HG03025 (cell line): ENCODE measurements around the gene GTPBP2.
"Not testable (repeated sequence)": the region's sequence is repeated elsewhere in the genome, so short reads cannot be mapped to it uniquely, and the experiment has no call there.

ENCODE experiments used
- ATAC-seq: cut with Tn5 transposase; IDR thresholded peaks from one replicate; pipeline ENCODE4 v1.9.1; 2021; ENCODE audit warnings: mild to moderate bottlenecking, moderate library complexity; ENCODE audit not compliant: unreplicated experiment, low FRiP score

GTPBP2 gene

DNA sequence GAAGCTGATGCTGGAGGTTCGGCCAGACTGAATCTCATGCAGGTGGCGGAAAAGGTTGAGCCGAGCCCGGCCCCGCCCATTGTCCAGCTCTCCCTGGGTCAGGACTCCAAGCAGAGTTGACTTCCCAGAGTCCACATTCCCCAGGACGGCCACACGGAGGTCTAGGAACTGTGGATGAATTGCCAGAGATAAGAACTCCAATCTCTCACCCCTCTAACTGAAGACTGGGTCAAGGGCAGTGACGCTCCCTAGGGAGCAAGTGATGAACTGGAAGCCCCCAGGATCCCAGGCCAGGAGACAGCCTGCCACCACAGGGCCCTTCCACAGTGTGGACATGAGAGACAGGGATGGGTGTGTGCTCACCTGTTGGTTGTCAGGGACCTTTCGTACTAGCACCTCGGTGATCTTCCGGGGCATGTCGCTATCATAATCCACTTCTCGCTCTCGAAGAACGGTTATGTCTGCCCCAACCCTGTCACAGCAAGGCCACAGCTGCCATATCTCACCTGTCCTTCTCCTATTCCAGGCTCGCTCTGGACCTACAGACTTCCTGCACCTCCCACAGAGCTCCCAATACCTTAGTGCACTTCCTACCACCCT is 3.6 kb downstream of the GTPBP2 start:
- no peak for ATAC-seq

DNA sequence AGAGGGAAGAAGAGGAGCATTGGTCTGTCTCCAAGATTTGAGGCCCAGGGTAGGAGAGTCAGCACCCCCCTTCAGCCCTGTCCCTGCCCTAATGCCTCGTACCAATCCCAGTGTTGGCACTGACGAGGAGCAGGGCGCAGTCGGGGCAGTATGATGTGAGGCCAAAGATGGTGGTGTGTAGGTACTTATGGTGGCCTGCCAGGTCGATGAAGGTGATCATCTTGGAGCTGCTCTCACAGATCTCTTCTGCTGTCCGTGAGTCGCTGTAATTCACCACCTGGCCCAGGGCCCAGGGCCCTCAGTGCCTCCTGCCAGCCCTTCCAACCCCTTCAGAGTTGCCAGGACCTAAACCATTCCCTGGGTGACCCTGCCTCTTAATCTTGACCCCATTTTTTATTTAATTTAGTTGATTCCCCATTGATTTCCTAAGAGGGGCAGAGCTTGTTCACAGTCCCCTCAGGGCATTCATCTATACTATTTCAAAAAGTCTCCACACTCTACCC is 4.2 kb downstream of the GTPBP2 start:
- ATAC-seq, result no peak

- ATAC-seq, result no peak
These were observed 4.9 kb downstream of the GTPBP2 start for GRCh38 chr6:43623880-43624785.

GRCh38 chr6:43622541-43622940 is 6.5 kb downstream of the GTPBP2 start:
- ATAC-seq, result no peak

DNA sequence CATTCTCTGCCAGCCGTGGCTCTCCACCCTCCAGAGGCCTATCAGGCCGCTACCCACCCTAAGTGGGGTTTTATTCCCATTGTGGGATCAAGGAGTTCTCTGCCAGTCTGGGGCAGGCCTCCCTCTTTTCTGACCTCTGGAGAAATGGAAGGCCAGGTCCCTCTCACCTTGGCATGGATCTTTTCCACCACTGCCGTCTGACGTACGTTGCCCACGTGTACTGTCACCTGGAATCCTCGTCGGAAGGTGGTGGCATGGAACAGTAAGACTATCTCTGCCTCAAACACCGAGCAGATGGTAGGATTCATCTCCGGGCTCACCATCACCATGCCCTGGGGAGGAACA is 7.3 kb downstream of the GTPBP2 start:
- ATAC-seq, result no peak

GRCh38 chr6:43621078-43621835 is 7.8 kb downstream of the GTPBP2 start:
- no peak for ATAC-seq

- ATAC-seq, result no peak
These were observed 12.2 kb downstream of the GTPBP2 start for GRCh38 chr6:43616725-43617472.

DNA sequence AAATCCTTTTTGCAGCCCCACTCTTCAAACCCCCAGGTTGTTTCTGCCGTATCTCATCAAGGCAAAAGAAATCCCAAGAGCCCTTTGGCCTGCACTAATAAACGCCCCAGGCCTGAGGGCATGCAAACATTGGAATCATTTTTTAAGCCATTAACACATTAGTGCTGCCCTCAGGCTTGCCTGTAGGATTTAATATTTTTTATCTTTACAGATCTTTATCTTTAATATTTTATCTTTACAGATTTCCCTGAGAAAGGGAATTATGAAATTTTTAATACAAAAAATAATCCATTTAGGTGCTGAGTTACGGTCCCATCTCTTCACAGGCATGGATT is 14.7 kb downstream of the GTPBP2 start:
- ATAC-seq, result no peak

- ATAC-seq, result no peak
These were observed 15.2 kb downstream of the GTPBP2 start for GRCh38 chr6:43613721-43614395.

DNA sequence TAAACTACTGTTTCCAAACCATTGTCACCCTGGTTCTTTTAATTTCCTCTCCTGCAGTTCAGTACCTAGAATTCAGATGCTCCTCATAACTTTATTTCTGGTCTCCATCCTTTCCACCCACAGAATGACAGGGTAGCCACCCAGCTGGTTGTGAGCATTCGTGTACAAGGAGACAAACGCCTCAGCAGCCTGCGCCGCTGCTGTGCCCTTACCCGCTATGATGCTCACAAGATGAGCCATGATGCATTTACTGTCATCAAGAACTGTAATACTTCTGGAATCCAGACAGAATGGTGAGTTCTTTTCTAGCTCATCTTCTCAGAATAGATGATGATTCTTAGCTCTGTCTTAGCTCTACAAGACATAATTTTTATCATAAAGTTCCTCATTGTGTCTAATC is 18.6 kb downstream of the GTPBP2 start:
- ATAC-seq, result no peak

DNA sequence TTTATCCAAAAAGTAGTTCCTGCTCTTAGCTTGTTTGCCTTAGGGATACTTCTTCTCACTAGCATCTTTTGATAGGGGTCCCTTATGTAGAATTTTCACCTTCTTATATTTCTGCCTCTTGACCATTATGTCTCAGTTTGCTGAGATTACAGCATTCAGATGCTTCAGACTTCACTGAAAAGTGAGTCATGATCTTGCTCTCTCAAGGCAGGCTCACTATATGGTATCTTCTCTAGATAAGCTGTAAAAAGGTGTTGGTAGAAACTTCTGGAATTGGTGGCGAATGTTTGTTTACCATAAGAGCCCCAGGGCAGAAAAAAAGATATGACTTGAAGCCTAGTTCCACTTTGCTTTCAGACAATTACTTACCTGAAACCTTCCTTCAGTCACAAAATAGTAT is 19.7 kb downstream of the GTPBP2 start:
- no peak for ATAC-seq

DNA sequence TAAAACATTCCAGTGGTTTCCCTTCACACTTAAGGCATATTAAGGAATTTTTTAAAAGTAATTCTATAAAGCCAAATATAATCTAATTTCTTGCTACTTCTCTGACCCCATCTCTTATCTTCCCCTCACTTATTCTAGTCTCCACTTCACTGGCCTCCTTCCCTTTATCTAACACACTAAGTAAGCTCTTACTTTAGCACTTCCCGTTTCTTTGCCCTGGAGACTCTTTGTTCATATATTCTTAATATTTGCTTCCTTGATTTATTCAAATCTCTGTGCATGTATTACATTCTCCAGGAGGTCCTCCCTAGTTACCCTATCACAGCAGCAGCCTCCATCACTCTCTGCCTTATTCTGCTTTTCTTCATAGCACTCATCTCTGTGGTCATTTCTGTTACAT is 20.3 kb downstream of the GTPBP2 start:
- ATAC-seq, result no peak

- ATAC-seq, result no peak
These were observed 20.7 kb downstream of the GTPBP2 start for GRCh38 chr6:43608310-43608763.

- no peak for ATAC-seq
These were observed 23.0 kb downstream of the GTPBP2 start for GRCh38 chr6:43606019-43606418.

GRCh38 chr6:43604174-43604573 is 24.9 kb downstream of the GTPBP2 start:
- ATAC-seq, result no peak

GRCh38 chr6:43600595-43600994 is 28.5 kb downstream of the GTPBP2 start:
- no peak for ATAC-seq

DNA sequence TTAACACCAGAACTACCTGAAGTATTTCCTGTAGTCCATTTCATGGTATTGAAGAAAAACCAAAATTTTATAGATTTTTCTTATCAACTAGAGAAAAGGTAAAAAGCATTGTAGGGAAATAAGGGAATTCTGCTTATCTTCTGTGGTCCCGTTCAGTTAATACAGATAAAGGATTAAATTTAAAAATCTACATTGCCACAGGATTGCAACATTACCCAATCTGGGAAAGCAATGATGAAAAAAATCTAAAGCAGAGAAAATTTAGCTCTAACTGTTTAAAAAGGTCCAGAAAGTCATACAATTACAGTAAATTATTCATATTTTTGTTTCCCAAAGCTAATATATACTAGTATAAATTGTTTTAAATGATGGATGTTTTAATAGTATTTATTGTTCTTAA is 35.1 kb downstream of the GTPBP2 start:
- ATAC-seq, result no peak

GRCh38 chr6:43589564-43589963 is 39.5 kb downstream of the GTPBP2 start:
- not testable (repeated sequence) for ATAC-seq

GRCh38 chr6:43588194-43588593 is 40.9 kb downstream of the GTPBP2 start:
- ATAC-seq, result no peak
